ENCODE measurements around the gene EIF2AK2. TPM values are rescaled to one million over a fixed set of nuclear protein-coding genes. Genes with fewer than 3 reads are reported as not detected.

EIF2AK2 gene
- total RNA-seq, 2 donors from 2014 or later, result 25.4 to 45.1 TPM

DNA sequence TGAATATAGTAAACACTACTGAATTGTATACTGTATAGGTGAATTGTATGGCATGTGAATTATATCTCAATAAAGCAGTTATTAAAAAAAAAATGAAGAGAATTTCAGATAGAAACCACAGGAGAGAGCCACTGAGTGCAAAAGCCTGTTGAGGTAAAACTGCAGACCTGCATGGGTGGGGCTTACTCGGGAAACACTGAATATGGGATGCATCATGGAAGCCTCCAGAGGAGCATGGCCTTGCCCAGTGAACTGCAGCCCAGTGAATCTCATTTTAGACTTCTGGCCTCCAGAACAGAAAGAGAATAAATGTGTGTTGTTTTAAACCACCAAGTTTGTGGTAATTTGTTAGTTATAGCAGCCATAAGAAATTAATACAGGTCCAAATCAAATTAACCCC, 56.7 kb downstream of the EIF2AK2 start:
- Mint-ChIP-seq H3K9me3 (no peaks in the 10 kb centered on the region), H3K27ac (no peak overlapping the region), H3K4me1 (no peaks in the 10 kb centered on the region), H3K27me3 (no peaks in the 10 kb centered on the region), H3K36me3 (ENCODE audit: low read depth) (peaks cover 75% of the 10 kb centered on the region), H3K4me3 (no peak overlapping the region)
- ATAC-seq (replicated peaks), result no peak

DNA sequence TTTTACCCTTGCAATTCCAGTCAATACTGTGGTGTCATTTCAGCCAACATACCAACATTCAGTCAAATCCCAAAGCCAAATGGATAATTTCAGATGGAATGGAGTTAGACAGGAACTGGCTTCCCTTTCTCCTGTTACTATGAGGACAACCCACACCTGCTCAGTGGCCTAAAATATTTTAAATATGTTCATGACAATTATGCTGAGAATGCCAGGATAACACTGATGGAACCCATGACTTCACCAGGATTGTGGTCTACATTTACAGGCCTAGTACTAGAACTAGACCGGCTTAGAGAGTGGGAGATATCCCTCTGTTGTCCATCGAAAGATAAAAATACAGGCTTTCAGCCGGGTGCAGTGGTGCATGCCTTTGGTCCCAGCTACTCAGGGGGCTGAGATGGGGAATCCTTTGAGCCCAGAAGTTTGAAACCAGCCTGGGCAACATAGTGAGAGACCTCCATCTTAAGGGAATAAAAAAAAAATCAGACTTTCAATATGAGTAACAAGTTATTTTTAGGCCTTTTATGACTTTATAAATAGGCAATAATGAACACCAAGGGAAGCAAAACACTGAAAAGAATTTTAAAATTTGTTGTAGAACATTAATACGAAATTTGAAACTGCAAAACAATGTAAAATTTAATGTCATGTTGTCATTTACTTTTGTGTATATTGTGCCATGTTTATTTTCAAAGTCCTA, 58.2 kb downstream of the EIF2AK2 start:
- ATAC-seq (replicated peaks), result no peak
- Mint-ChIP-seq H3K36me3 (ENCODE audit: low read depth) (peaks cover 78% of the 10 kb centered on the region), H3K4me1 (no peaks in the 10 kb centered on the region), H3K9me3 (no peaks in the 10 kb centered on the region), H3K27me3 (no peaks in the 10 kb centered on the region), H3K4me3 (no peak overlapping the region), H3K27ac (no peak overlapping the region)

DNA sequence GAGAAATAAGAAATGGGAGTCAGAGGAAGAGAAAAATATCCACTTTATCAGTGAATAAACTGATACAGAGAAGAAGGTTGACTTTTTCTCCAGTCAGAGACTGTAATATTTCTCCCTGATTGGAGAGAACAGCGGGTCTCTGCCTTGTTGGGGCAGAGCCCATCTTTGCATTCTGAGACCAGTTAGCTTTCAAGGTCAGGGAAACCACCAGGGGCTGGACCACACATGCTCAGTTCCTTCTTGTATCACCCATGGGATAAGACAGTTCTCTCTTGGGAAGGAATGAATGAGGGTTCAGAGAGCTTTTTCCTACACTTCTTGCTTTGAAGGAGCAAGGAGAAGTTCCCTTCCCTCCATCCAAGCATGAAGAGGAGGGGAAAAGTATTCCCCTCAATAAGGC, 60.2 kb downstream of the EIF2AK2 start:
- Mint-ChIP-seq H3K27ac (peak overlapping the region; percentile 20), H3K4me3 (no peak overlapping the region), H3K4me1 (no peaks in the 10 kb centered on the region), H3K9me3 (no peaks in the 10 kb centered on the region), H3K36me3 (ENCODE audit: low read depth) (peaks cover 86% of the 10 kb centered on the region), H3K27me3 (no peaks in the 10 kb centered on the region)
- no peak for ATAC-seq (replicated peaks)

DNA sequence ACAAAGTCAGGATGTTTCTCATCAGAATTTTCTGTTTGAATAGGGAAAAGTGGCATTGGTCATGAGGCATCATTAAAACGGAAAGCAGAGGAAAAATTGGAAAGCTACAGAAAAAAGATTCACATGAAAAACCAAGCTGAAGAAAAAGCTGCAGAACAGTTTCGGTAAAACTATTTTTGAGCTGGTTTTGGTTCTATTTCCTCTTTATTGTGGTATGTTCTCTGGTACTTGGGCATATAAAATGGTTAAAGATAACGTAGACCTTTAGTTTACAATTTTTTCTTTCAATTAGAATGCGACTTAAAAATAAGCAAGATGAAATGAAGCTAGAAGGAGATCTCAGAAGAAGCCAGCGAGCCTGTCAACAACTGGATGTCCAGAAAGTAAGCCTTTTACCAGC, 64.9 kb downstream of the EIF2AK2 start:
- H3K4me3 Mint-ChIP-seq, result no peak overlapping the region
- H3K27ac Mint-ChIP-seq, result no peak overlapping the region
- H3K36me3 Mint-ChIP-seq (ENCODE audit: low read depth), result peaks cover 96% of the 10 kb centered on the region
- no peaks in the 10 kb centered on the region for H3K4me1 Mint-ChIP-seq
- H3K27me3 Mint-ChIP-seq, result no peaks in the 10 kb centered on the region
- no peak for ATAC-seq (replicated peaks)
- no peaks in the 10 kb centered on the region for H3K9me3 Mint-ChIP-seq

DNA sequence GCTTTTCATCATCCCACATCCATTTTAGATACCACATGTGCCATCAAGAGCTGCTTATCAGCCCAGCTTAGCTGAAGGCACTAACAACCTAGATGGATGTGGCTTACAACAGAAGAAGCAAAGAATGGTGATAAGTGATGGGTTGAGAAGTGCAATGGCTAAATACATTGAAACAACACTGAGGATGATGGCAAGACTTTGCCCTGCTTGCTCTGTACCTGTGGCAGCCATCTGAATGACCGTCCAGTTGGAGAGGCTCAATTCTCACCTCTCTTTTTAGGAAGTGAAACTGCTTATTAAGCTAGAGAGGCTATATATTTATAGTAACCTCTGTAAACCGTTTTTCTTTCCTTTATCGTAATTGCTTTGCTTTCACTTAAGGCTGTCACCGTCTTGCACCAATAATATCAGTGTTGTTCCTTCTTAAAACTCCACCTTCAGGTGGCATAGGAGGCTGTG, 66.7 kb downstream of the EIF2AK2 start:
- peaks cover 78% of the 10 kb centered on the region for H3K36me3 Mint-ChIP-seq (ENCODE audit: low read depth)
- no peaks in the 10 kb centered on the region for H3K27me3 Mint-ChIP-seq
- H3K9me3 Mint-ChIP-seq, result no peaks in the 10 kb centered on the region
- H3K4me1 Mint-ChIP-seq, result no peaks in the 10 kb centered on the region
- no peak overlapping the region for H3K27ac Mint-ChIP-seq
- no peak overlapping the region for H3K4me3 Mint-ChIP-seq
- no peak for ATAC-seq (replicated peaks)

DNA sequence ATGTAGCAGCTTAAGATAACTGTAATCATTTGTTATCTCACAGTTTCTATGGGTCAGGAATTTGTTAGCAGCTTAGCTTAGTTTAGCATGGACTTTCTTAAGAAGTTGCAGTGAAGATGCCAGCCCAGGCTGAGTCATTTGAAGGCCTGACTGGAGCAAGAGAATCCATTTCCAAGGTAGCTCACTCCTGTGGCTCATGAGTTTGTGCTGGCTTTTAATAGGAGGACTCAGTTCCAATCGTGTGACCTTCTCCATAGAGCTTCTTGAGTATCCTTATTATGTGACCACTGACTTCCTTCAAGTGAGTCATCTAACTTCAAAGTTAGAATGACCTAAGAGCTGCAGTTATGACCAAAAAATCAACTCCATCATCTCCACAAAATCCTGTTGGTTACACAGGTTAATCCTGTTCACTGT, 71.0 kb downstream of the EIF2AK2 start:
- Mint-ChIP-seq H3K4me1 (peaks cover 12% of the 10 kb centered on the region), H3K9me3 (peaks cover 3% of the 10 kb centered on the region), H3K27me3 (no peaks in the 10 kb centered on the region), H3K36me3 (ENCODE audit: low read depth) (peaks cover 53% of the 10 kb centered on the region), H3K4me3 (no peak overlapping the region), H3K27ac (no peak overlapping the region)
- ATAC-seq (replicated peaks), result peak; percentile 29

DNA sequence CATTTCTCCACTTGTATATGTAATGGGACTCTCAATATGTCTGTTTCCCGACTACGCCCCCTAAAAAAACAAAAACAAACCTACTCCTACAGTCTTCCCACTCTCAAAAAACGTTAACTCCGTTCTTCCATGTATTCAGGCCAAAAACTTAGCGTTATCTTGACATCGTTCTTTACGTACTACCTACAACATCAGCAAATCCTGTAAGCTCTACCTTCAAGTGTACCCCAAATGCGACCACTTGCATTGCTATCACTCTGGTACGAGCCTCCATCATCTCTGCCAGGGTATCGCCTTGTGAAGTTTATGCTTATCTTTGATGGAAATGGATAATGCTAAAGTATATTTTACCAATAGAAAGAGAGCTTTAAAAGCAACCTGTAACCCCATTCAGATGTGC, 72.0 kb downstream of the EIF2AK2 start:
- Mint-ChIP-seq H3K4me1 (peaks cover 21% of the 10 kb centered on the region), H3K36me3 (ENCODE audit: low read depth) (peaks cover 53% of the 10 kb centered on the region)
- no peak for ATAC-seq (replicated peaks)

DNA sequence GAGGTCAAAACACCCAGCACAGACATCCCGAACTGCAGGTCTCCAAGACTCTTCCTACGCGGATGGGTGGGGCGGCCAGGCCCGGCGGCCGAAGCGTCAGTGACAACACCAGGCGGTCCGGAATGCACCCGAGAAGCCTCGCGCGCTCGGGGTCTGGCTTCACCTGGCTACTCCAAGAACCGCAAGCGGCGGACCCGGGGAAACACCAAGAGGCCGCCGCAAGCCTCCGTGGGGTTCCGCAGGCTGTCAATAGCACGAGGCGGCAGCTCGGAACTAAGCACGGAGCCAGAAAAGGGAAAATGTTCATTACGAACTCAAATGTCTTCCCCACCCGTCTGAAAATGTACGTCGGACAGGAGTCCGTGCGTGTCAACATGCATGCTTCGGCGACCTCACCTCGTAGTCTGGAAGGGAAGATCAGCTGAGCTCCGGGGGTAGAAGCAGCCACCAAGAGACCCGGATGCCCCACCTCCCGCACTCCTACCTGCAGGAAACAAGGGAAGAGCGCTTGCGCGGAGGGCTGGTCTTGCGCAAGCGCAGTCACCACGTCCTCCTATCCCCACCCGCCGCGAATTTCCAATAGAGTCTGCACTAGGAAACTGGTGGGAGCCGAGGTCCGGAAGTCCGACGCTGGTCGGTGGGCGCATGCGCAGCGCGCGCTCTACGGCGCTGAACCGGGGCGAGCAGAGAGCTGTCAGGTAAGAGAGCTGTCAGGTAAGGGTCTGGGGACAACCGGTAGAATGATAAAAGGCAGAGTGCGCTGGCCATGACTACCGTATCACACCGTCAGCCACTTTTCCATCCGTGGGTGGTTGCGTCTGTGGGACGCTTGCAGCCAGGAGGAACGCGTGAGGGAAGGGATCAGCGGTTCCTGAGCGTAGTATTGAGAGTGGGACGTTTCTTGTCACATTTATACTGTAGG, 72.6 kb downstream of the EIF2AK2 start, which contains the start of the genes GPATCH11 and HEATR5B:
Gene GPATCH11 (plus strand): TSS at position 646 of the 922 bp plus-strand sequence. CDS start 3,864 bp downstream, outside the sequence.
Gene HEATR5B (minus strand): TSS at position 500 of the 922 bp plus-strand sequence. CDS start 958 bp downstream, outside the sequence.
- Mint-ChIP-seq H3K36me3 (ENCODE audit: low read depth) (peaks cover 52% of the 10 kb centered on the region), H3K9me3 (peaks cover 3% of the 10 kb centered on the region), H3K4me1 (peaks cover 27% of the 10 kb centered on the region), H3K27ac (no peak within 1 kb of the TSS), H3K4me3 (no peak within 1 kb of the TSS), H3K27me3 (no peaks in the 10 kb centered on the region)
- ATAC-seq (replicated peaks), result peak; percentile 86

More for the DNA sequence above, 72.0 kb downstream of the EIF2AK2 start:
- Mint-ChIP-seq H3K4me3 (no peak overlapping the region), H3K27ac (no peak overlapping the region), H3K9me3 (peaks cover 3% of the 10 kb centered on the region), H3K27me3 (no peaks in the 10 kb centered on the region)

DNA sequence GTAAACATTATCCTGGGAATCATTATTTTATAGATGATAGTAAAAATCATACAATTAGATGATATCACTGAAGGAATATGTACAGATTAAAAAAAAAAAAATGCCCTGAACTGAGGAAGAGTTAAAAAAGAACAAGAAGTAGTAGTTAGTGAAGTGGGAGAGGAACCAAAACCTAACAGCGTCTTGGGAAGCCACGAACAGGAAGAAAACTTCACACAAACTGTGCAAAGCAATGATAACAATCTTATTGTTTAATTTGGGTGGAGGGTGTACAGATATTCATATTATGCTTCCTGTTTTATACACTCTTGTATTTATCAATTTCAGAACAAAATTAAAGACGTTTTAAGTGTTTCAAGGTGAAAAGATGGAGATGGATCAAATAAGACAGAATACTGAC, 76.1 kb downstream of the EIF2AK2 start:
- no peaks in the 10 kb centered on the region for H3K27me3 Mint-ChIP-seq
- H3K4me1 Mint-ChIP-seq, result peaks cover 31% of the 10 kb centered on the region

DNA sequence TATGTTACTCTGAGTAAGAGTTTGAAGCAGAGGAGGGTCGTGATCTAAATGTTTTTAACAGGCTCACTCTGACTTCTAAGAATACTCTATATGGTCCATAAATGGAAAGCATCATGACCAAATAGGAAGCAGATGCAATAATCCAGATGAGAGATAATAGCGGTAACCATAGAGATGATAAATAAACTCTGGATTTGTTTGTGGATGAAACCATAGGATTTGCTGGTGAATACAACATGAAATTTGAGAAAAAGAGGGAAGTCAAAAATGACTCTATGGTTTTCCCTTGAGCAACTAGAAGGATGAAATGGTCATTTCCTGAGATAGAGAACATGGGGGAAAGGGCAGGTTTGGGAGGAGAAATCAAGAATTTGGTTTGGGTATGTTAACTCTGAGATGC, 76.5 kb downstream of the EIF2AK2 start:
- H3K4me3 Mint-ChIP-seq, result no peak overlapping the region
- peak overlapping the region; percentile 65 for H3K27ac Mint-ChIP-seq
- peaks cover 31% of the 10 kb centered on the region for H3K4me1 Mint-ChIP-seq
- H3K36me3 Mint-ChIP-seq (ENCODE audit: low read depth), result peaks cover 71% of the 10 kb centered on the region
- no peaks in the 10 kb centered on the region for H3K27me3 Mint-ChIP-seq
- peaks cover 3% of the 10 kb centered on the region for H3K9me3 Mint-ChIP-seq
- no peak for ATAC-seq (replicated peaks)

More for the DNA sequence above, 76.1 kb downstream of the EIF2AK2 start:
- H3K36me3 Mint-ChIP-seq (ENCODE audit: low read depth), result peaks cover 66% of the 10 kb centered on the region
- H3K9me3 Mint-ChIP-seq, result peaks cover 3% of the 10 kb centered on the region
- peak overlapping the region; percentile 65 for H3K27ac Mint-ChIP-seq
- H3K4me3 Mint-ChIP-seq, result no peak overlapping the region
- ATAC-seq (replicated peaks), result no peak

DNA sequence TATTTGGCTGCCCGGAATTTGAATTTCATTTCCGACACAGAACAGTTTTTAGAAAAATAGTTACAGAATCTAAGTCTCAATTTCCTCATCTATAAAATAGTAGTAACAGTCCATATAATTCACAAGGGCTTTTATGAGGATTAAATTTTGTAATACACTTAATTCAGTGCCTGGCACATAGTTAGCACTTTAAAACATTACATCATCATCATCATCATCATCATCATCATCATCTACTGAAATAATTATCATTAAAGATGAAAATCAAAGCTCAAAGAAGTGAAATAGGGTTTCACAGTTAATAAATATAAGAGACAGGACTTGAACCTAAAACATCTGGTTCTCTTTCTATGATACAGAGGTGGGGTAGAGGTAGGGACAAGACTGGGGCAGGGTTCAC, 85.8 kb downstream of the EIF2AK2 start:
- Mint-ChIP-seq H3K27me3 (no peaks in the 10 kb centered on the region), H3K36me3 (ENCODE audit: low read depth) (peaks cover 94% of the 10 kb centered on the region), H3K4me3 (no peak overlapping the region), H3K4me1 (peaks cover 22% of the 10 kb centered on the region), H3K27ac (no peak overlapping the region), H3K9me3 (no peaks in the 10 kb centered on the region)
- ATAC-seq (replicated peaks), result no peak

DNA sequence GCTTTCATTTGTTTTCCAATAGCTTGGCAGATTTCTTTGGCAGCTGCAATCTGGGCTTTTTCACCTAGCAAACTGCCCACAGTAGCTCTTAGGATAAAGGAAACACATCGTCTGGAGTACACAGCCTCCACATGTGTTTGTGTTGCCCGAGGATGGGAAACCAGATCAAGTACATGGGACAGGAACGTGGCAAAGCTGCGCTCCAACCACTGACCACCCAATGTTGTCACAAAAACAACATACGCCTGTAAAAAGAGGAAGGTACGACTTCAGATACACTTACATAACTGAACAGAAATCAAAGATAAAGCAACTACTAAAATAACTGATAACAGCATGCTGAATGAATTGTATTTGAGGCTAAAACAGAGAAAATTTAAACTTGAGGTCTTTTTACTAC, 88.1 kb downstream of the EIF2AK2 start:
- peaks cover 94% of the 10 kb centered on the region for H3K36me3 Mint-ChIP-seq (ENCODE audit: low read depth)
- no peak overlapping the region for H3K4me3 Mint-ChIP-seq
- no peak for ATAC-seq (replicated peaks)
- no peaks in the 10 kb centered on the region for H3K9me3 Mint-ChIP-seq
- no peak overlapping the region for H3K27ac Mint-ChIP-seq
- H3K27me3 Mint-ChIP-seq, result no peaks in the 10 kb centered on the region
- peaks cover 15% of the 10 kb centered on the region for H3K4me1 Mint-ChIP-seq

DNA sequence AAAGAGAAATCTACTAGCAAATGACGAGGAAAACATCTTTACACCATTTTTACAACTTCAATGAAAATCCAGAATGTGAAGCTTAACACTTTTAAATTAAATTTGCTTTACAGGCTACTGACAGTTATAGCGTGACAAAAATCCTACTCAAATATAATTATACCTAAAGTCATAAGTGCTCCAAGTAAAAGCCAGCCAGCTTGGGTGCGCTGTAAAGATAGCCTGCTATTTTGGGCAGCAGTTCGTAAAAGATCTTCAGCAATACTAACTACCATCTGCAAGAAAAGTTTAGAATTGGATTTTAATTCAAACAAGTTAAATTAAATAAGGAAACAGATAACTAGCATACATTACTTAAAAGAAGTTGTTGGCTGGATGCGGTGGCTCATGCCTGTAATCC, 95.0 kb downstream of the EIF2AK2 start:
- Mint-ChIP-seq H3K9me3 (no peaks in the 10 kb centered on the region), H3K27ac (no peak overlapping the region), H3K4me3 (no peak overlapping the region), H3K36me3 (ENCODE audit: low read depth) (peaks cover 98% of the 10 kb centered on the region), H3K4me1 (no peaks in the 10 kb centered on the region), H3K27me3 (no peaks in the 10 kb centered on the region)
- no peak for ATAC-seq (replicated peaks)

DNA sequence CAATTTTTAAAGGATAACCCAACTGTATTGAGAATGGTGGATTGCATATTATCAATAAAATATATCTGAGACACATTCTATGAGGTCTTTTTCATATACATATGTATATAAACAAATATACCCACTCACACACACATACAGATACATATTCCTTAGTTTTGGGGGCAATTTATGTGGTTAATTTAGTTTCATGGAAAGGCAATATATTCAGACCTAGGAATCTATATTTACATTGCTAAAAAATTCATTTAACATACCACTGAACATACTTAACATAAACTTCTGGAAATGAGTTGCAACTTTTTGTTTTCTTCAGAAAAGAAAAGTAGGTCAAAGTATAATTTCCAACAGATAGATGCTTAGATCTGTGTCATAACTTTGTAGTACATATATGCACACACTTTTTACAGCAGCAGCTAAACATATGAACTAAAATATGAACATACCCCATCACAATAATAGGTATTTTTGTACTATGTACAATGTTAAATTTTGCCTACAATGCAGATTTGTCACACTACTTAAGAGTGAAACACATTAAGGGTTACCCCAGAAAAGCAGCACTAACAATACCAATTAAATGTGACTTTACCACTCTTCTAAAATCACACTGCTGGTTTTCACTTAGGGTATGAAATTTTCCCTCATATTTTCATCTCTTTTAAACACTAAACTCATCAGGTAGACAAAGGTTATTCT, 95.6 kb downstream of the EIF2AK2 start:
- H3K27me3 Mint-ChIP-seq, result no peaks in the 10 kb centered on the region
- no peak for ATAC-seq (replicated peaks)
- no peaks in the 10 kb centered on the region for H3K4me1 Mint-ChIP-seq
- no peaks in the 10 kb centered on the region for H3K9me3 Mint-ChIP-seq
- H3K27ac Mint-ChIP-seq, result no peak overlapping the region
- H3K4me3 Mint-ChIP-seq, result no peak overlapping the region
- H3K36me3 Mint-ChIP-seq (ENCODE audit: low read depth), result peaks cover 98% of the 10 kb centered on the region

All from activated T-helper 17 cell treated with anti-CD3 and anti-CD28 coated beads, Interleukin-2, amount 50 U/mL, for 72 hours (primary cell).